Ureter (tissue), 1 donor: ENCODE results near the gene HARBI1. TPM values are rescaled to one million over a fixed set of nuclear protein-coding genes. Genes with fewer than 3 reads are reported as not detected.

Experiments
- DNase-seq: peaks from one replicate; pipeline ENCODE4 v3.0.0-alpha.2; 2020; ENCODE audit warnings: low spot score
- total RNA-seq: library from RNA; stranded (reverse); gene quantifications from one replicate; pipeline ENCODE4 v1.2.4, GENCODE V29; 2023
- donor health status: DM: yes; HTN: yes; CAD: no.

Gene HARBI1, protein sequence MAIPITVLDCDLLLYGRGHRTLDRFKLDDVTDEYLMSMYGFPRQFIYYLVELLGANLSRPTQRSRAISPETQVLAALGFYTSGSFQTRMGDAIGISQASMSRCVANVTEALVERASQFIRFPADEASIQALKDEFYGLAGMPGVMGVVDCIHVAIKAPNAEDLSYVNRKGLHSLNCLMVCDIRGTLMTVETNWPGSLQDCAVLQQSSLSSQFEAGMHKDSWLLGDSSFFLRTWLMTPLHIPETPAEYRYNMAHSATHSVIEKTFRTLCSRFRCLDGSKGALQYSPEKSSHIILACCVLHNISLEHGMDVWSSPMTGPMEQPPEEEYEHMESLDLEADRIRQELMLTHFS
- total RNA-seq: 4.8 TPM

DNA sequence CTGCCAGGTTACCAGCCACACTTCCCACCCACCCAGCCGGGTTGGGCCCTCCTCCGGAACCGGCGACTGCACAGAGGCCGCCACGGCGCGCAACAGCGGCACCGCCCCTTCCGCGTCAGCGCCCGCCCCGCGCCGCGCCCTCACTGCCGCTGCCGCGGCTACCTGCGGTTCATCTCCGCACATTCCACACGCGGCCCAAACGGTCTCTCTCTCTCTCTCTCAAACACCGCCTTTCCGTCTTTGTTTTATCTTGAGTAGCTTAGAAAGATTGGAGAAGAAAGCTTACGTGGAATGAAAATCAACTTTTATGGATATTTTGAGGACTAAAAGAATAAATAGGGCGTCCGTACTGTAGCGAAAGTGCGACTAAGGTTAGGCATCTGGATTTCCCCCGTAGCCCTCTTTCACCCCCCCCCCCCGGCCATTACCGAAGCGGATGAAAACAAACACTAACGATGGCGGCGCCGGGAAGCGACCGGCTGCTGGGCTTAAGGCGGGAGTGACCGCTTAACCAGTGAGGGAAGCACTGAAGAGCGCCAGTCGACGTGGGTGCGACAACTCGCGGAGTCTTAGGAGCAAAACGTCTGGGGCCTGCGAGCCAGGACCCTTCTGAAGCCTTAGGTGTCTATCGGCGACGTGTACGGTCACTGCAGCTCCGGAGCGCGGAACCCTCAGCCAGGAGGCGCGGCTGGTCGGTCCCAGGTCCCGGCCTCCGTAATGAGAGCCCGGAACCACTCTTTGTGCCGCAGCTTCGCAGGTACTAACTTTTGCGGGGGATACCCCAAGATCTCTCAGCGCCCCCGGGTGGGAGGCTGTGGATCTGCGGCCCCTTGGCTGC lies at the start of gene HARBI1, which contains the start of gene ATG13:
HARBI1 (minus strand) TSS at position 94 of the 838 bp plus-strand sequence. CDS start 990 bp downstream, outside the sequence.
ATG13 (plus strand) TSS at position 420 of the 838 bp plus-strand sequence. CDS start 26,739 bp downstream, outside the sequence.
- peak; percentile 87 for DNase-seq

DNA sequence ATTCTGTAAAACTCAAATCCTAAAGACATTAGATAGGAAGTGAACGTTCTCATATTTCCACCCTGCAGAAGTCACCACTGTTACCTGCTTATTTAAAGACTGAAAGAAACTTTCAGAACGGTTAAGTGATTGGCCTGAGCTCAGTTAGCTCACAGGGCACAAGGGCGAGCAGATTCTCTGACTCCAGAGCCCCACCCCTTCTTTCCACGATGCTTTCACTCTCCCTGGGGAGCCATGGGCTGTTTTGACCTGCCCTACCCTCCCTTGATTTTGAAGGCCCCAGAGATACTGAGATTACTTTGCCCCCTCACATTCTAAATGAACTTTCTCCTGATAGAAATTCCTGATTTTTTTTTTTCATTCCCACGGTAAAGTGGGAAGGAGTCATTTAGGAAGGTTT lies 49.5 kb upstream of the HARBI1 start:
- DNase-seq: no peak

DNA sequence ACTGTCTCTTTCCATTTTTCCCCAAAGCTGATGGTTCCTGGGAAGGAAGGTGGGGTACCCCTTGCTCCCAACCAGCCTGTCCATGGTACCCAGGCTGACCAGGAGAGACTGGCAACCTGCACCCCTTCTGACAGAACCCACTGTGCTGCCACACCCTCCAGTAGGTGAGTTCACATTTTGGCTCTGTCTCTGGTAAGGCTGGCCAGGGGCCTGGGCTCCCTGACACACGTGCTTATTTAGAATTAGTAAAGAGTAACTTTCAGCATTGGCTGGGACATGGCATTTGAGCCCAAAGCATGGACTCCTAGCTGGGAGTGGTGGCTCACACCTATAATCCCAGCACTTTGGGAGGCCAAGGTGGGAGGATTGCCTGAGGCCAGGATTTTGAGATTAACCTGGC lies 48.3 kb upstream of the HARBI1 start:
- DNase-seq: no peak

DNA sequence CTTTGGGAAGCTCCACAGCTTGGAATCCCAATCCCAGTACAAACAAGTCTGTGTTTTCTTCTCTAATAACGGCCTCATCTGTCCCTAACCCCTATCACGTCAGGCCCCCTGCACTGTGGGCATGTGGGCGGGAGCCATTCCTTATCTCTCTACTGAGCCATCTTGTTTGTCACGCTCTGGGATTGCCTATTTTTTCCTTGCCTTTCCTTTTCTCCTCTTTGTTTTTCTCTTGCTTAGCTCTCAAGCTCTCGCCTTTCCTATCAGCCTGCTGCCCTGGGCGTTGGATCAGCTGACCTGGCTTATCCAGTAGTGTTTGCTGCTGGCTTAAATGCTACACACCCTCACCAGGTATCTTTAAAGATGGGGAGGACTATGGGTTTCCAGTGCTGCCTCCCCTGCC lies 47.6 kb upstream of the HARBI1 start:
- no peak for DNase-seq

DNA sequence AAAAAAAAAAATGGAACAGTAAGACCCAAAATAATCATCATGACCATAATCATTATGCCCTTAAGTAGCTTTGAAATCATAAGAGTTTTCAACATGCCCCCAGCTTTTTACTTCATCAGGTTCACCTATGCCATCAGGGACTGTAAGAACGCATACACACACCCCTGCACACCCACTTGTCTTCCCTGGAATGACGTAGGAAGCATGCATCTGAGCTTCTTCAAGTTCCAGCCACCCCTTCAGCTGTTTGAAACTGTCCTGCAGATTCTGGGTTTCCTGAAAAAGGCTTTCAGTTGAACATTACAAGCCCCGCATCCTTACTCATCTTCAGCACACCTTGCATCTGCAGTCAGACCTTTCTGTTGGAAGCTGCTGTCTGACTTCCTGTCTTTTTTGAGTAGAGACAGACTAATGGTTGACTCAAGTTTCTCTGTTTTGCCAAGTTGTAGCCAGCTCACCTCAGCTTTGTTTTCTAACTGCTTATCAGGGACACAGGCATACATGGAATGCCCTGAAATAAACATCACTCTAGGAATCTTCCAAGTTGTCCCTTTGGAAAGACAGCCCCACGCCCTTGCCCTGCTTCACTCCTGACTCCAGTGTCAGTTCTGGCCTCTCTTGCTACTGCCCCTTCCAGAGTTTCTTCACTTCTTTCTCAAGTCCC lies 46.4 kb upstream of the HARBI1 start:
- no peak for DNase-seq

DNA sequence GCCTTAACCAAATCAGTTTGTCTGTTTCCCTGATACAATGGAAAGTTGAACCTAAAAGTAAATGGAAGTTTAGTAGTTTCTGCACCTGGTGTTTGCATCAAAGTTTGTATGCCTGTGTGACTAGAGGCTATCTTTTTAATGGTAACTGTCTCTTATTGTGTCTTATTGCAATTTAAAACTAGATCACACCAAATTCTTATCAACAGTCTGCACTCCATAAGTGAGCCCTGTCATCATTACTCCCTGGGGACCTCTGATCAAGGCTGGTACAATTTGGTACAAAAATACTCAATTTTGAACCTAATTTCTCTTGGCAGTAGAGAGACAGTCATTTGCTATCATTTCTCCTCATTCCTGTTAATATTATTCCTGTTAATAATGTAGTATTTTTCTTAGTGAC lies 45.3 kb upstream of the HARBI1 start:
- DNase-seq: no peak

DNA sequence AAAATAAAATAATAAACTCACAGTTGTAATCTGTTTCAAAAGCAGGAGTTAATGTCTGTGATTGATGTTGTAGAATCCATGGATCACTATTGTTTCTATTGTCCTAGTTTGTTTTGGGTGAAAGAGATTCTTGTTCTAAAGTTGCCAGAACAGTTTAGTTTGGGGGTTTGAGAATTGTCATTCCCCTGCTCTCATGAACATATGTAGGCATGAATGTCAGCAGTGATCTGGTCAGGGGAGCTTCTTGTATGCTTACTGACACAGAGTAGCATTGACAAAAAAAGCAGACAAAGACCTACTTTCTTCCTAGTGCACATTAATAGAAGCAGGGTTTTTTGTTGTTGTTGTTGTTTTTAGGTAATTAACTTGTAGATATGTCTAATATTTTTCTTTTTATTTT lies 44.8 kb upstream of the HARBI1 start:
- no peak for DNase-seq

DNA sequence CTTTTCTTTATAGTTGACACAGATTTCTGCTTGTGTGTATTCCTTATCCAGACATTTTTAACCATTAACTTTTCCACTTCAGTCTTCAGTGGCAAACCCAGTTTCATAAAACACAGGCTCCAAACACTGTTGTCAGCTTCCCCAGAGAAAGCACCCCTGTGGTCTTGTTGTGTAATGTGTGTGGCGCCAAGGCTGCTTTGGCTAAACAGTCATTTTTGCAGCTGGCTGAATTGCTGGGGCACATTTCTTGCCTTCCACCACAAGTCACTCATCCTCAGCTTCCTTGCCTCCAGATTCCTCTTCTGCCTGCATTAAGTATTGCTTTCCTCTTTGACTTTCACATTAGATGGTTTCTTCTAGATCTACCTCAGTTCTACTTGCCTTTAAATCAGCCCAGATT lies 42.9 kb upstream of the HARBI1 start:
- no peak for DNase-seq

DNA sequence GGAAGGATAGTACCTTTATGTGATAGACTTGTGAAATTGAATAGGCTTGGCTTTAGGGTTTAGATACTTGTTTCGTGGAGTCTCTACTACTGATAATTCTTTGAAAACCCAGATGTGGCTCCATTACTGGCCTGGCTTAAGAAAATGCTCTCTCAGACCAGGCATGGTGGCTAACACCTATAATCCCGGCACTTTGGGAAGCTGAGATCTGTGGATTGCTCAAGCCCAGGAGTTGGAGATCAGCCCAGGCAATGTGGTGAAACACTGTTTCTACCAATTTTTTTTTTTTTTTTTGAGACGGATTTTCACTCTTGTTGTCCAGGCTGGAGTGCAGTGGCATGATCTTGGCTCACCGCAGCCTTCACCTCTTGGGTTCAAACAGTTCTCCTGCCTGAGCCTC lies 41.2 kb upstream of the HARBI1 start:
- DNase-seq: no peak

DNA sequence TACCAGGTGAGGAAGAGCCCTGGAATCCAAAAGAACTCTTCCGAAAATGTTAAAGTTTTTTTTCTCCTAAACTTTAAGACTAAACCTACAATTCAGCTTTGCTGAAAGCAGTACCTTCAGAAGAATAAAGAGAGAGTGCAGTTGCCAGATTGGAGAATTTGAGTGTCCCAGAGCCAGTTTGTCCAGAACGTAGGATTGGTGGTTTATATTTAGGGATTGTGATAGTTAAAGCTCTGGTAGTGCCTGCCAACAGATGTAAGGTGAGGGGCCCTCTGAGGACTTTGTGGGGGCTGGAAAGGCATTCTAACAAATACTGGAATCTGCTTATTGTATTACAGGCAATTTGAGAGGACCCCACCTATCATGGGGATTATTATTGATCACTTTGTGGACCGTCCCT lies 40.2 kb upstream of the HARBI1 start:
- no peak for DNase-seq

DNA sequence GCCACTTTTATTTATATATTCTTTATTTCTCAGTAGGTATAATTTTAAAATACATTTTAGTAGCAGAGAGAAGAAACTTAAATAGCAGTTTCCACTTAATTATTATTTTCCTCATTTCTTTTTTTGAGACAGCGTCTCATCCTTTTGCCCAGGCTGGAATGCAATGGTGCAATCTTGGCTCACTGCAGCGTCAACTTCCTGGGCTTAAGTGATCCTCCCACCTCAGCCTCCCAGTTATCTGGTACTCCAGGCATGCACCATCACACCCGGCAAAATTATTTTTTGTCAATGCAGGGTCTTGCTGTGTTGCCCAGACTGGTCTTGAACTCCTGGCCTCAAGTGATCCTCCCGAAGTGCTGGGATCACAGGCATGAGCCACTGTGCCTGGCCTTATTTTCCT lies 38.6 kb upstream of the HARBI1 start:
- DNase-seq: no peak

DNA sequence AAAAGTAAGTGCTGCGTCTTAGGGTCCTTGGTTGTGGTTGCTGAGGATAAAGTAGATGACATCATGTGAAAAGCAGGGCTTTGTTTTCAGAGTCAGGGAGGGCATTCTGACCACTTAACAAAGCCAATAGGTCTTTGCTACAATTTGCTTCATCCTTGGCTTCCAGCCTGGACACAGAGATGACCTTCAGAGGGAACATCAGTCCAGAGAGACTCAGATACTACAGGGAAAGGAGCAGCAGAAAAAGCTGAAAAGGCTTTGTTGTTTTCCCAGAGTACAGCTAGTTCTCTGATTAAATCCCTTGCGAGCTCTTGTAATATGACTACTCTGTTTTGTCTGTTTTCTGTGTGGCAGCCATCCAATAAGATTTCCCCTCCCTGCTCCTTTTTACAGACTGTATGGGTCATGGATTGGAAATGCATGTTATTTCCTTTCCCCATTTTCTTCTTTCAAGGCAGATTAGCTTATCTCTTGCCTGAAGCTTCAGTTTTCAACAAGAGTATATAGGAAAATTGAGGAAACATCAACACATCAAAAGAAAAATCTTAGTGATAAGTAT lies 32.2 kb upstream of the HARBI1 start:
- peak; percentile 52 for DNase-seq

DNA sequence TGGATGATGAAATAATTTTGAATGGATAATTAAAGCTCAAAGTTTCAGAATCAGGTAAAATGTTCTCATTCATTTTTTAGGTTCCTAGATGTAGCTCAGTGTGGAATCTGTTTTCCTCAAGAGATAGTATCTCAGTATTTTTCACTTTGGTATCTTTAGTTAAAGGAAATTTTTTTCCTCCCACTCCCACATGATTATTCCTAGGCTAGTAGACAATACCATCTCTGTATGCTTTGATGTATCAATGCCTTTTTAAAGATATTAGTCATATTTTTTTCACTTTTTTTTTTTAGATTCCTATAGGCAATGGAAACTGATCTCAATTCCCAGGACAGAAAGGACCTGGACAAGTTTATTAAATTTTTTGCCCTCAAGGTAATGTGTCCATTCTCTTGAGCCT lies 27.0 kb upstream of the HARBI1 start:
- no peak for DNase-seq

DNA sequence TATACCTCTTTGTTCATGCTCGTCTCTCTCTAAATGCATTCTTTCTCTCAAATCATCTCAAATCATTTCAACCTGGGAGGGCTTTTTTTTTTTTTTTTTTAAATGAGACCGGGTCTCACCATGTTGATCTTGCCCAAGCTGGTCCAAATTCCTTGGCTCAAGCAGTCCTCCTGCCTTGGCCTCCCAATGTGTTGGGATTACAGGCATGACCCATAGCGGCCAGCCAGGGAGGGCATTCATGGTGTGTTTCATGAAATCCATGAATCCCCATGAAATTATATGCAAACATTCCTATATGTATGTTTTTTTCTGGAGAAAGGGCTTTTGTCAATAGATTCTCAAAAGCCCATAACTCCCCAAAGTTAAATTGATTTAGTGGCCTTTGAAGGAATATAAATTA lies 26.5 kb upstream of the HARBI1 start:
- DNase-seq: no peak

DNA sequence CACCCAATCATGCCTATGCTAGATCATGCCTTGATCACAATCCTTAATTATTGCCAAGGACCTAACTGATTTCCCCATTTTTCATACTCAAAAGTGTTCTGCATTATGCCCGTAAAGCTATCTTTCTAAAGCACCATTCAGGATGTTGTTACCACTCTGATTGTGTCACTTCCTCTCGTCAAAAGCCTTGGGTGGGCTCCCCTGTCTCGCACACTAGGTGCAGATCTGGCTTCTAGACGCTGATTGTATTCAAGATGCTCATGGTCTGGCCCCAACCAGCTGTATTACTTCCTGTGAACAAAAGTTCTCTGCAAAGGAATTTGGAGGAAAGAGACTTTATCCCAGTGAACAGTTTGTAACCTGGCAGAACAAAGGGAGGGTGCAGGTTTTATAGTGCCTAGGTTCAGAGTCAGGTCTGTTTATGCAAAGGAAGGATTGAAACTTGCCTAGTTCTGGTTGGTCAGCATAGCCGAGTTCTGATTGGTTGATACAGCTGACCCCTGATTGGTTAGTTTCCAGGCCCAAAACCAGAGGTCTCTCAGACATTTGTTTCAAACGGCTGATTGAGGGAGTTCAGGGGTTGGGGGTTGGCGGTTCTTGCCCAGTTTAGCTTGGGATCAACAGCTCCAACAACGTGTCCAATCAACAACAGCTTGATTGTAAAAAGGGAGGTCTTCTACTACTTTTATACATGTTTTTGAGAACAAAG lies 25.8 kb upstream of the HARBI1 start:
- DNase-seq: no peak

DNA sequence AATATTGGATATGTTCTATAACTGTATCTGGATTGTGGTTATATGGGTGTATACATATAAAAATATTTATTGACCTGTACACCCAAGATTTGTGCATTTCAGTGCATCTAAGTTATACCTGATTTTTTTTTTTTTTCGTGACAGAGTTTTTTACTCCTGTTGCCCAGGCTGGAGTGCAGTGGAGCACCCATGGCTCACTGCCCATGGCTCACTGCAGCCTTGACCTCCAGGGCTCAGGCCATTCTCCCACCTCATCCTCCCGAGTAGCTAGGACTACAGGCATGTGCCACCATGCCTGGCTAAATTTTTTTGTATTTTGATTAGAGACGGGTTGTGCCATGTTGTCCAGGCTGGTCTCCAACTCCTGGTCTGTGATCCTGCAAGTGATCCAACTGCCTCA lies 24.6 kb upstream of the HARBI1 start:
- no peak for DNase-seq

DNA sequence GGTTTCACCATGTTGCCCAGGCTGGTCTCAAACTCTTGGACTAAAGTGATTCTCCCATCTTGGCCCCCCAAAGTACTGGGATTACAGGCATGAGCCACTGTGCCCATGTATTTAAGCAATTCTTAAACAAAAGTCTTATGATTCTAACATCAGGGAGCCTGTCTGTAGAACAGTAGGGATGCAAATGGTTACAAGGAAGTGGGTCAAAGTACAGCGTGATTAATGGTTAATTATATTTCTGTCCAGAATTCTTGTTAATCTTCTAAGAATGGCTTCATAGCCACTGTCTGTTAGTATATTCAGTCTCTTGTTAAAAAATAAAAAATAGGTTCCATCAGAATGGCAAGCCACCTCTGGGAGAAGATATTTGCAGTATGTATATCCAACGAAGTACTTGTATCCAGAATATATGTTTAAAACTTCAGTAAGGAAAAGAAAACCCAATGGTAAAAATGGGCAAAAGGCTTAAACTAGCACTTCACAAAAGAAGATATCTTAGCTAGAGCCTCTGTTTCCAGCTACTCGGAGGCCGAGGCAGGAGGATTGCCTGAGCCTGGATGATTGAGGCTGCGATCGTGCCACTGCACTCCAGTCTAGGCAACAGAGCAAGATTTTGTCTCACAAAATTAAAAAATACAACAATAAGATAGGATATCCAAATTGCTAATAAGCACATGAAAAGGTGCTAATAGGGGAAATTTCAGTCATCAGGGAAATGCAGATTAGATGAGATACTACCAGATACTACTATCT lies 23.2 kb upstream of the HARBI1 start:
- no peak for DNase-seq

DNA sequence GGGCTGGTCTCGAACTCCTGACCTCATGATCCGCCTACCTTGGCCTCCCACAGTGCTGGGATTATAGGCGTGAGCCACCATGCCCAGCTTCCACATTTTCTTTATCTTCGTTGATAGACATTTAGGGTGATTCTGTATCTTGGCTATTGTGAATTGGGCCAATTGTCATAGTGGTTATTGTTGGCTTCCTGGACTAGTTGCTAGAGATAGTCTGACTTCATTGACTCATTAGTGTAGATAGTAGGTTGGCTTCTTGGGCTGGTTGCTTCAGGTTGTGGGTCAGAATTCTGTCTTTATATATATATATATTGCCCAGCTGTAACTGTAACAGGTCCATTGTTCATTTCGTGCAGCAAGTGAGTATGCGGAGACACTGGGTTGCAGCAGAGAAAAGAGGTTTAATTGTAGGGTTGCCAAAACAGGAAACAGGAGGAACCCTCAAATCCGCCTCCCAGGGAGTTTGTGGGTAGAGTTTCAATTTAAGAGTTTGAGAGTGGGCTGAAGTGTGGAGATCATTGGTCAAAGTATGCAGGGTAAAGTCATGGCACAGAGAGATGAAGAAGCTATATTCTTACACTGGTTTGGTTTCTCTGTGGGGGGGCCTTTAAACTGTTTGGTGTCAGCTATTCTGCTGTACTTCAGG lies 22.3 kb upstream of the HARBI1 start:
- DNase-seq: no peak

DNA sequence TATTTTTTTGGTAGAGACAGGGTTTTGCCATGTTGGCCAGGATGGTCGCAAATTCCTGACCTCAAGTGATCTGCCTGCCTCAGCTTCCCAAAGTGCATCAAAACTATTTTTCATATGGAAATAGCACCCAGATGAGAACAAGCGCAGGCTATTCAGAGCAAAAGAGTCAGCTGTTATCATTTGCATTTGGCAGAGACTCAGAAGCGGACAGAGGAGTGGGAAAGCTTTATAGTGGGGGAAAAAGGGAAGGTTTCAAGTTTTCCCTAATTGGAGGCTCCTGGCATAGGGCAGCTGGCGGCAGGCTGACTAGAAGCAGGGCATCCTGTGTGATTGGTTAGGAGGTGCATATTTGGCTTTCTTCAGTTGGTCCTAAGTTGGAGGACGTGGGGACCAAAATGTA lies 20.5 kb upstream of the HARBI1 start:
- no peak for DNase-seq

DNA sequence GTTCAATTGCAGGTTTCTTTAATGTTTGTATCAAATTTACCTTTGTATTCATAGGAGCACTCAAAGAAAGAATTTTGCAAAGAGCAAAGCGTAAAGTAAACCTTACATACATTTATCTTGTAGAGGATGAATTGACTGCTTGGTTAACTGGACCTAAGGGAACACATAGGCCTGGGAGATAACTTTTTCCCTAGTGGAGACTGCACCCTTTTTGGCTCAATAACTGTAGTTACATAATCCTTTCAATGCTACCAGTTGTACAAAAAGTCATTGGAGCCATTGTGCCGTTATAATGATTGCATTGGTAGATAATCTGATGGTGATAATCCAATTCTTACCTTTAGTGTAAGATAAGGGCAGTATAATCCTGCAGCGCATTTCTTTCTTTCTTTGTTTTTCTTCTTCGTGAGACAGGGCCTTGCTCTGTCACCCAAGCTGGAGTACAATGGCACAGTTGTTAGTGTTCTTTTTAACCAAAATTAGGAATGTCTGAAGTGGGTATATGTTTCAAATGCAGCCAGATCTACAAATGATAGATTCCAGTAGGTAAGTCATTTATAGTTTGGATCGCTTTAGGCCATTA lies 18.6 kb upstream of the HARBI1 start:
- DNase-seq: no peak
